Caco-2 (cell line): ENCODE data around the gene XPO5. TPM values are rescaled to one million over a fixed set of nuclear protein-coding genes. Genes with fewer than 3 reads are reported as not detected.
A peak's percentile ranks its signal among the peaks of the same experiment; 100 is the strongest.
"Not testable (repeated sequence)": the region's sequence is repeated elsewhere in the genome, so short reads cannot be mapped to it uniquely, and the experiment has no call there.

ENCODE experiments used
- BruUV-seq: library from RNA; stranded (reverse); fragments of 400-500 nt; replicated peaks from 2 replicates; lab custom pipeline; 2021; lab: Mats Ljungman, UMichigan
- CTCF ChIA-PET: fragments of 300-600 bp; sonication (Branson Sonifier 250); formaldehyde crosslinking; loops from one replicate; lab custom pipeline; 2022; ENCODE audit warnings: antibody characterized with exemption; lab: Charles Lee
- POLR2A ChIA-PET: fragments of 300-600 bp; sonication (Branson Sonifier 250); formaldehyde crosslinking; loops from one replicate; lab custom pipeline; 2022; ENCODE audit warnings: antibody characterized with exemption; lab: Charles Lee
- DNase-seq, 2 experiments: peaks; one replicate each; pipeline versions ENCODE4 v3.0.0 to v3.0.0-alpha.2; 2020 to 2022
- H3K27me3 ChIP-seq: replicated peaks from 2 replicates; pipeline ENCODE4 v1.6.0; 2011; ENCODE audit warnings: low read length; ENCODE audit not compliant: control insufficient read depth, insufficient read depth
- H3K36me3 ChIP-seq: 2 replicates; pipeline ENCODE4 v1.5.1; 2011; ENCODE audit warnings: low read length; ENCODE audit not compliant: control insufficient read depth, insufficient read depth
- H3K4me1 ChIP-seq: fragments of 250-450 bp; sonication (Bioruptor Pico); 2 replicates; pipeline ENCODE4 v1.5.1; 2020; ENCODE audit warnings: mild to moderate bottlenecking
- H3K4me3 ChIP-seq: 2 replicates; pipeline ENCODE4 v1.5.1; 2011; ENCODE audit warnings: low read depth, mild to moderate bottlenecking, control low read depth, low read length
- H3K9me3 ChIP-seq: fragments of 250-450 bp; sonication (Bioruptor Pico); 2 replicates; pipeline ENCODE4 v1.5.1; 2020; ENCODE audit warnings: mild to moderate bottlenecking, moderate library complexity
- H3K27ac Mint-ChIP-seq: one replicate; pipeline ENCODE4 v1.8.0; 2022; ENCODE audit warnings: mixed read lengths; ENCODE audit not compliant: unreplicated experiment
- H3K27me3 Mint-ChIP-seq: one replicate; pipeline ENCODE4 v1.8.0; 2022; ENCODE audit warnings: mixed read lengths; ENCODE audit not compliant: insufficient read depth, unreplicated experiment
- H3K36me3 Mint-ChIP-seq: one replicate; pipeline ENCODE4 v1.8.0; 2022; ENCODE audit warnings: mild to moderate bottlenecking, mixed read lengths; ENCODE audit not compliant: insufficient read depth, unreplicated experiment
- H3K4me1 Mint-ChIP-seq: one replicate; pipeline ENCODE4 v1.8.0; 2022; ENCODE audit warnings: low read depth, mixed read lengths; ENCODE audit not compliant: unreplicated experiment
- H3K4me3 Mint-ChIP-seq: one replicate; pipeline ENCODE4 v1.8.0; 2022; ENCODE audit warnings: mild to moderate bottlenecking, moderate library complexity, mixed read lengths; ENCODE audit not compliant: unreplicated experiment
- H3K9me3 Mint-ChIP-seq: one replicate; pipeline ENCODE4 v1.8.0; 2022; ENCODE audit warnings: mixed read lengths; ENCODE audit not compliant: unreplicated experiment
- CTCF ChIP-seq, 2 experiments: fragments of 200-600 bp in 1 of 2; IDR thresholded peaks; 1 replicate in 1 of 2; 2 replicates in 1 of 2; pipeline versions ENCODE4 v1.5.1 to v1.8.0; 2011 to 2022; ENCODE audit warnings: antibody characterized with exemption in 1 of 2, control low read depth in 1 of 2, inconsistent platforms in 1 of 2, low read depth in 1 of 2, low read length in 1 of 2, mild to moderate bottlenecking in 1 of 2, moderate library complexity in 1 of 2; ENCODE audit not compliant: insufficient read depth in 1 of 2, severe bottlenecking in 1 of 2, unreplicated experiment in 1 of 2
- intact Hi-C: fragments of 100-400 bp; cut with micrococcal nuclease; formaldehyde crosslinking; loops from one replicate; pipeline ENCODE4 v1.10.0; 2022; ENCODE audit not compliant: unreplicated experiment
- total RNA-seq: library from RNA; stranded (reverse); gene quantifications from 2 replicates; pipeline ENCODE4 v1.2.3, GENCODE V29; 2022

XPO5 gene
- total RNA-seq, 1 experiment from 2014 or later, result 79.3 TPM

- Mint-ChIP-seq H3K9me3 (no peaks in the 10 kb centered on the region), H3K4me1 (peaks cover 7% of the 10 kb centered on the region), H3K4me3 (no peak overlapping the region), H3K27ac (peak overlapping the region; percentile 77), H3K36me3 (peaks cover 68% of the 10 kb centered on the region), H3K27me3 (no peaks in the 10 kb centered on the region)
- H3K9me3 ChIP-seq, result no peaks in the 10 kb centered on the region
- no TSS peak for BruUV-seq
- H3K4me3 ChIP-seq, result no peak overlapping the region
- DNase-seq, result peak in 1 of 2 experiments; percentile 42
- H3K36me3 ChIP-seq, result no peaks in the 10 kb centered on the region; the same call in 1 of the 2 replicates
- POLR2A ChIA-PET, result interaction anchor here (0.6 kb wide), 1 partner anchor 56 kb away, joined by 3 read pairs; no protein-coding TSS in a partner anchor
- H3K4me1 ChIP-seq, result peaks cover 7% of the 10 kb centered on the region; the same call in 1 of the 2 replicates
- intact Hi-C loops, result no loop called here
- TF ChIP-seq CTCF (IDR thresholded peaks at IDR 0.05; ENCODE audit: insufficient read depth in 1 of 2, low read depth in 1 of 2, low read length in 1 of 2, severe bottlenecking in 1 of 2, unreplicated experiment in 1 of 2), result no peak
- CTCF ChIA-PET, result no interaction called here
- no peaks in the 10 kb centered on the region for H3K27me3 ChIP-seq
Observed at GRCh38 chr6:43570876-43571441, 4.9 kb downstream of the XPO5 start.

GRCh38 chr6:43559328-43559727 lies 16.5 kb downstream of the XPO5 start:
- Mint-ChIP-seq H3K4me3 (no peak overlapping the region), H3K4me1 (no peaks in the 10 kb centered on the region), H3K36me3 (peaks cover 96% of the 10 kb centered on the region), H3K27ac (no peak overlapping the region), H3K27me3 (no peaks in the 10 kb centered on the region), H3K9me3 (no peaks in the 10 kb centered on the region)
- Histone ChIP-seq H3K27me3 (no peaks in the 10 kb centered on the region), H3K36me3 (no peaks in the 10 kb centered on the region; the same call in none of the 2 replicates), H3K4me1 (no peaks in the 10 kb centered on the region), H3K9me3 (no peaks in the 10 kb centered on the region), H3K4me3 (no peak overlapping the region)
- BruUV-seq, result no TSS peak
- ChIA-PET CTCF (no interaction called here), POLR2A (no interaction called here)
- no peak for TF ChIP-seq CTCF (IDR thresholded peaks at IDR 0.05; ENCODE audit: insufficient read depth in 1 of 2, low read depth in 1 of 2, low read length in 1 of 2, severe bottlenecking in 1 of 2, unreplicated experiment in 1 of 2)
- DNase-seq, result no peak
- intact Hi-C loops, result no loop called here

GRCh38 chr6:43557620-43558019 lies 18.2 kb downstream of the XPO5 start:
- POLR2A ChIA-PET, result interaction anchor here (0.6 kb wide), 1 partner anchor 130 kb away, joined by 7 read pairs; the partner anchor contains the start of gene ABCC10
- H3K4me1 ChIP-seq, H3K27ac Mint-ChIP-seq, BruUV-seq, H3K27me3 ChIP-seq, H3K4me1 Mint-ChIP-seq, DNase-seq, H3K9me3 Mint-ChIP-seq, H3K4me3 ChIP-seq, H3K4me3 Mint-ChIP-seq, H3K27me3 Mint-ChIP-seq, intact Hi-C loops, H3K36me3 ChIP-seq, CTCF ChIA-PET, H3K9me3 ChIP-seq: not testable (repeated sequence)
- peaks cover 96% of the 10 kb centered on the region for H3K36me3 Mint-ChIP-seq
